T-helper 2 cell (primary cell): ENCODE data around the gene ZFP2.
"Not testable (repeated sequence)": the region's sequence is repeated elsewhere in the genome, so short reads cannot be mapped to it uniquely, and the experiment has no call there.

Source experiments
- DNase-seq, 5 experiments: peaks; one replicate each; pipeline versions ENCODE4 v3.0.0 to v3.0.0-alpha.2; 2012 to 2022
- total RNA-seq, 2 donors: gene quantifications; one replicate each; lab custom pipeline; 2026; lab: John Stamatoyannopoulos, UW

The ZFP2 gene
- 0.62 to 0.94 reads per million in 2 donors for total RNA-seq

- DNase-seq, result peak in 1 of 5 experiments; percentile 22
These were observed at the start of gene ZFP2 for GRCh38 chr5:178895615-178896571. TSS of gene ZFP2 (plus strand) at chr5:178895913. CDS start at chr5:178931314, 35,401 bp downstream.

GRCh38 chr5:178849316-178849715 is 46.4 kb upstream of the ZFP2 start:
- no peak for DNase-seq

GRCh38 chr5:178851951-178852350 is 43.8 kb upstream of the ZFP2 start:
- no peak for DNase-seq

GRCh38 chr5:178854284-178854683 is 41.4 kb upstream of the ZFP2 start:
- no peak for DNase-seq

- peak; percentile 54 to 92 (median 75) for DNase-seq
These were observed 35.8 kb upstream of the ZFP2 start, which contains the start of gene ZNF354B for GRCh38 chr5:178859625-178860521. TSS of gene ZNF354B (plus strand) at chr5:178859953. CDS start at chr5:178861048, 1,095 bp downstream.

- DNase-seq, result not testable (repeated sequence)
These were observed 35.1 kb upstream of the ZFP2 start for GRCh38 chr5:178860615-178861014.

- DNase-seq, result no peak
These were observed 34.1 kb upstream of the ZFP2 start for GRCh38 chr5:178861627-178862026.

GRCh38 chr5:178866946-178867345 is 28.8 kb upstream of the ZFP2 start:
- no peak for DNase-seq

- no peak for DNase-seq
These were observed 26.1 kb upstream of the ZFP2 start for GRCh38 chr5:178869577-178869976.

- DNase-seq, result no peak
These were observed 25.3 kb upstream of the ZFP2 start for GRCh38 chr5:178870411-178870810.

GRCh38 chr5:178872302-178872701 is 23.4 kb upstream of the ZFP2 start:
- DNase-seq, result no peak

GRCh38 chr5:178883115-178883694 is 12.5 kb upstream of the ZFP2 start:
- DNase-seq, result not testable (repeated sequence)

GRCh38 chr5:178883815-178884430 is 11.8 kb upstream of the ZFP2 start:
- DNase-seq, result no peak

- DNase-seq, result no peak
These were observed 3.6 kb downstream of the ZFP2 start for GRCh38 chr5:178899289-178899688.

- no peak for DNase-seq
These were observed 7.1 kb downstream of the ZFP2 start for GRCh38 chr5:178902849-178903248.

GRCh38 chr5:178931846-178932760 is 36.4 kb downstream of the ZFP2 start:
- DNase-seq, result no peak

- DNase-seq, result no peak
These were observed 45.1 kb downstream of the ZFP2 start, which contains the start of gene ZNF454 for GRCh38 chr5:178940569-178941360. TSS of gene ZNF454 (plus strand) at chr5:178941198. CDS start at chr5:178942792, 1,594 bp downstream.

GRCh38 chr5:178941361-178941760 is 45.6 kb downstream of the ZFP2 start:
- no peak for DNase-seq

GRCh38 chr5:178965465-178966055 is 69.8 kb downstream of the ZFP2 start:
- no peak for DNase-seq

- DNase-seq, result no peak
These were observed 85.7 kb downstream of the ZFP2 start for GRCh38 chr5:178981381-178981780.
